HepG2 (cell line): ENCODE measurements around the gene SLC9A5. TPM values are rescaled to one million over a fixed set of nuclear protein-coding genes. Genes with fewer than 3 reads are reported as not detected.

Experiments
- ATF2 ChIP-seq: sonication (generic); formaldehyde crosslinking; IDR thresholded peaks from 2 replicates; pipeline ENCODE4 v1.4.0; 2020; ENCODE audit warnings: missing genetic modification reagents
- BHLHE40 ChIP-seq: IDR thresholded peaks from 2 replicates; pipeline ENCODE4 v1.6.1; 2011; ENCODE audit warnings: low read length, improper control_type of control experiment
- DNMT1 ChIP-seq: sonication (generic); formaldehyde crosslinking; IDR thresholded peaks from 2 replicates; pipeline ENCODE4 v1.5.1; 2020; ENCODE audit warnings: mild to moderate bottlenecking, missing genetic modification reagents
- FOXA3 ChIP-seq: IDR thresholded peaks from 2 replicates; pipeline ENCODE4 v1.6.1; 2016; ENCODE audit warnings: missing genetic modification reagents, missing compliant biosample characterization
- FOXK1 ChIP-seq: sonication (generic); formaldehyde crosslinking; IDR thresholded peaks from 2 replicates; pipeline ENCODE4 v1.4.0; 2020; ENCODE audit warnings: low read depth, missing genetic modification reagents, borderline replicate concordance
- HMG20A ChIP-seq: IDR thresholded peaks from 2 replicates; pipeline ENCODE4 v1.6.1; 2016; ENCODE audit warnings: borderline replicate concordance
- MBD4 ChIP-seq: IDR thresholded peaks from 2 replicates; pipeline ENCODE4 v1.6.1; 2012; ENCODE audit warnings: low read length, inconsistent platforms, borderline replicate concordance
- MEIS2 ChIP-seq: sonication (generic); formaldehyde crosslinking; IDR thresholded peaks from 2 replicates; pipeline ENCODE4 v1.9.0; 2021; ENCODE audit warnings: mild to moderate bottlenecking, missing genetic modification reagents
- RNF219 ChIP-seq: sonication (generic); formaldehyde crosslinking; IDR thresholded peaks from 2 replicates; pipeline ENCODE4 v1.5.0; 2020; ENCODE audit warnings: mild to moderate bottlenecking, missing genetic modification reagents
- SAP130 ChIP-seq: IDR thresholded peaks from 2 replicates; pipeline ENCODE4 v1.6.1; 2016; ENCODE audit warnings: low read depth
- ZBTB21 ChIP-seq: sonication (generic); formaldehyde crosslinking; IDR thresholded peaks from 2 replicates; pipeline ENCODE4 v1.4.0; 2020; ENCODE audit warnings: missing genetic modification reagents
- ZBTB38 ChIP-seq: sonication (generic); formaldehyde crosslinking; IDR thresholded peaks from 2 replicates; pipeline ENCODE4 v1.5.1; 2020; ENCODE audit warnings: mild to moderate bottlenecking, missing genetic modification reagents
- ZFP36 ChIP-seq: fragments of 150-350 bp; IDR thresholded peaks from 2 replicates; pipeline ENCODE4 v1.6.1; 2018; ENCODE audit warnings: borderline replicate concordance, low read length, low read depth; ENCODE audit not compliant: partially characterized antibody
- ZFP91 ChIP-seq: sonication (generic); formaldehyde crosslinking; IDR thresholded peaks from 2 replicates; pipeline ENCODE4 v1.9.0; 2022; ENCODE audit warnings: missing genetic modification reagents, mild to moderate bottlenecking, borderline replicate concordance
- ZKSCAN8 ChIP-seq: IDR thresholded peaks from 2 replicates; pipeline ENCODE4 v1.6.1; 2016; ENCODE audit warnings: borderline replicate concordance, missing genetic modification reagents, missing compliant biosample characterization
- ZNF292 ChIP-seq: sonication (generic); formaldehyde crosslinking; IDR thresholded peaks from 2 replicates; pipeline ENCODE4 v1.8.1; 2022; ENCODE audit warnings: mild to moderate bottlenecking, low read depth, missing genetic modification reagents, borderline replicate concordance
- ZNF296 ChIP-seq: sonication (generic); formaldehyde crosslinking; conservative IDR thresholded peaks from 2 replicates; pipeline ENCODE4 v1.5.0; 2020; ENCODE audit warnings: mild to moderate bottlenecking, missing genetic modification reagents
- ZNF432 ChIP-seq: sonication (generic); formaldehyde crosslinking; IDR thresholded peaks from 2 replicates; pipeline ENCODE4 v1.5.0; 2020; ENCODE audit warnings: missing genetic modification reagents, mild to moderate bottlenecking, borderline replicate concordance
- ZNF567 ChIP-seq: sonication (generic); formaldehyde crosslinking; IDR thresholded peaks from 2 replicates; pipeline ENCODE4 v1.8.1; 2023; ENCODE audit warnings: mild to moderate bottlenecking, missing genetic modification reagents, borderline replicate concordance
- ZNF746 ChIP-seq: sonication (generic); formaldehyde crosslinking; IDR thresholded peaks from 2 replicates; pipeline ENCODE4 v1.8.0; 2022; ENCODE audit warnings: mild to moderate bottlenecking, missing genetic modification reagents
- ZNF776 ChIP-seq: sonication (generic); formaldehyde crosslinking; IDR thresholded peaks from 2 replicates; pipeline ENCODE4 v1.4.0; 2020; ENCODE audit warnings: mild to moderate bottlenecking, missing genetic modification reagents
- polyA plus RNA-seq, 8 experiments: library from polyadenylated mRNA; depleted of rRNA in 3 of 8; stranded (reverse) in 7 of 8; unstranded in 1 of 8; fragments of >200 nt; fragmentation: Illumina TruSeq in 4 of 8; extraction: Trizol in 4 of 8; gene quantifications; 2 replicates each; pipeline versions ENCODE4 v1.2.1 to v1.2.3, GENCODE V29; 2011 to 2016; ENCODE audit warnings: low read depth in 4 of 8, missing spikeins in 1 of 8, mixed read lengths in 1 of 8; ENCODE audit not compliant: insufficient read depth in 1 of 8
- total RNA-seq, 5 experiments: library from RNA; depleted of rRNA; stranded (reverse); fragments of >200 nt; fragmentation: Illumina TruSeq; extraction: Trizol; gene quantifications; 2 replicates each; pipeline ENCODE4 v1.2.3, GENCODE V29; 2016; ENCODE audit warnings: low read depth in 1 of 5

The SLC9A5 gene
- total and polyA plus RNA-seq, 2 of the 13 experiments (the other 11 are each of a cell fraction or from before 2014, with no cell fraction given), result 0.58 to 1.4 TPM

GRCh38 chr16:67246081-67246755 lies 2.6 kb upstream of the SLC9A5 start (continued):
- peak; percentile 94 for TF ChIP-seq ATF2
- TF ChIP-seq BHLHE40, result no peak; the same call in 1 of the 2 replicates
- TF ChIP-seq ZNF432 (CRISPR knock-in tag), result no peak
- no peak; the same call in 1 of the 2 replicates for TF ChIP-seq ZBTB21 (CRISPR knock-in tag)
- no peak for TF ChIP-seq ZFP36
- peak; percentile 61; the same call in 1 of the 2 replicates for TF ChIP-seq ZNF292 (CRISPR knock-in tag)
- TF ChIP-seq HMG20A (CRISPR knock-in tag), result peak; percentile 72
- TF ChIP-seq ZNF296 (CRISPR knock-in tag), result peak; percentile 36; the same call in 1 of the 2 replicates
- TF ChIP-seq SAP130 (CRISPR knock-in tag), result peak; percentile 92
- no peak; the same call in none of the 2 replicates for TF ChIP-seq ZBTB38 (CRISPR knock-in tag)
- 0 out of 2 replicates have a peak, but pooled peaks have one; percentile 90 for TF ChIP-seq RNF219 (CRISPR knock-in tag)
- TF ChIP-seq FOXK1, result 0 out of 2 replicates have a peak, but pooled peaks have one; percentile 31
- peak; percentile 82 for TF ChIP-seq DNMT1 (CRISPR knock-in tag)
- peak; percentile 68; the same call in 1 of the 2 replicates for TF ChIP-seq FOXA3 (CRISPR knock-in tag)
- peak; percentile 84 for TF ChIP-seq ZNF746
- TF ChIP-seq MEIS2, result peak; percentile 91; the same call in 1 of the 2 replicates
- no peak for TF ChIP-seq MBD4
- TF ChIP-seq ZNF567 (CRISPR knock-in tag), result peak; percentile 95; the same call in 1 of the 2 replicates
- peak; percentile 85 for TF ChIP-seq ZNF776 (CRISPR knock-in tag)
- peak; percentile 88 for TF ChIP-seq ZKSCAN8 (CRISPR knock-in tag)
- TF ChIP-seq ZFP91 (CRISPR knock-in tag), result peak; percentile 94
